NCI-H1930 (cell line): ENCODE measurements around the gene TTLL5.
"Not testable (repeated sequence)": the region's sequence is repeated elsewhere in the genome, so short reads cannot be mapped to it uniquely, and the experiment has no call there.

Experiments
- DNase-seq, 2 experiments: peaks; one replicate each; lab custom pipeline; 2025; lab: John Stamatoyannopoulos, UW

TTLL5 gene

GRCh38 chr14:75909630-75910029, 248.6 kb downstream of the TTLL5 start:
- DNase-seq, result no peak

- DNase-seq, result no peak
These were observed 249.0 kb downstream of the TTLL5 start for GRCh38 chr14:75910048-75910447.

GRCh38 chr14:75911883-75912282, 250.8 kb downstream of the TTLL5 start:
- DNase-seq, result no peak

- DNase-seq, result no peak
These were observed 252.1 kb downstream of the TTLL5 start for GRCh38 chr14:75913183-75913582.

GRCh38 chr14:75915045-75915444, 254.0 kb downstream of the TTLL5 start:
- DNase-seq, result no peak

- no peak for DNase-seq
These were observed 256.4 kb downstream of the TTLL5 start for GRCh38 chr14:75917322-75917945.

GRCh38 chr14:75917946-75918335, 256.9 kb downstream of the TTLL5 start:
- no peak for DNase-seq

GRCh38 chr14:75920421-75920820, 259.4 kb downstream of the TTLL5 start:
- DNase-seq, result not testable (repeated sequence)

- not testable (repeated sequence) for DNase-seq
These were observed 264.2 kb downstream of the TTLL5 start for GRCh38 chr14:75925141-75925840.

- DNase-seq, result no peak
These were observed 265.5 kb downstream of the TTLL5 start for GRCh38 chr14:75926431-75927115.

- no peak for DNase-seq
These were observed 266.6 kb downstream of the TTLL5 start for GRCh38 chr14:75927564-75928087.

GRCh38 chr14:75928690-75929181, 267.7 kb downstream of the TTLL5 start:
- no peak for DNase-seq

GRCh38 chr14:75933712-75934296, 272.8 kb downstream of the TTLL5 start:
- DNase-seq, result no peak

GRCh38 chr14:75934998-75935628, 274.1 kb downstream of the TTLL5 start:
- DNase-seq, result peak; percentile 51 to 66

- DNase-seq, result no peak
These were observed 278.2 kb downstream of the TTLL5 start for GRCh38 chr14:75939200-75939599.

- no peak for DNase-seq
These were observed 280.0 kb downstream of the TTLL5 start for GRCh38 chr14:75941030-75941429.

- DNase-seq, result no peak
These were observed 283.7 kb downstream of the TTLL5 start for GRCh38 chr14:75944607-75945241.

GRCh38 chr14:75946785-75947184, 285.7 kb downstream of the TTLL5 start:
- no peak for DNase-seq

- no peak for DNase-seq
These were observed 291.4 kb downstream of the TTLL5 start for GRCh38 chr14:75952489-75952888.

- no peak for DNase-seq
These were observed 298.0 kb downstream of the TTLL5 start for GRCh38 chr14:75959031-75959430.

- no peak for DNase-seq
These were observed 299.2 kb downstream of the TTLL5 start for GRCh38 chr14:75960231-75960630.
